Cerebellar cortex (tissue), 1 donor: ENCODE results near the gene REPIN1.
A peak's percentile ranks its signal among the peaks of the same experiment; 100 is the strongest.

Source experiments
- DNase-seq: peaks from one replicate; pipeline ENCODE4 v3.0.0-alpha.2; 2015; ENCODE audit warnings: low spot score

REPIN1 gene

GRCh38 chr7:150407588-150408392, 39.2 kb downstream of the REPIN1 start:
- DNase-seq = no peak

GRCh38 chr7:150408393-150409299, 40.0 kb downstream of the REPIN1 start:
- DNase-seq = no peak

GRCh38 chr7:150409300-150410030, 40.8 kb downstream of the REPIN1 start:
- no peak for DNase-seq

- DNase-seq = no peak
Measured at GRCh38 chr7:150410131-150410530, 41.5 kb downstream of the REPIN1 start.

GRCh38 chr7:150410680-150411346, 42.2 kb downstream of the REPIN1 start:
- DNase-seq = no peak

- DNase-seq = no peak
Measured at GRCh38 chr7:150411606-150412005, 43.0 kb downstream of the REPIN1 start.

GRCh38 chr7:150412016-150412415, 43.4 kb downstream of the REPIN1 start:
- DNase-seq = no peak

GRCh38 chr7:150412518-150413488, 44.2 kb downstream of the REPIN1 start:
- no peak for DNase-seq

- no peak for DNase-seq
Measured at GRCh38 chr7:150413640-150414081, 45.0 kb downstream of the REPIN1 start.

- no peak for DNase-seq
Measured at GRCh38 chr7:150415161-150416153, 46.8 kb downstream of the REPIN1 start.

- no peak for DNase-seq
Measured at GRCh38 chr7:150417239-150417638, 48.6 kb downstream of the REPIN1 start.

GRCh38 chr7:150417863-150418262, 49.2 kb downstream of the REPIN1 start:
- no peak for DNase-seq

- DNase-seq = no peak
Measured at GRCh38 chr7:150420242-150420641, 51.6 kb downstream of the REPIN1 start.

GRCh38 chr7:150420987-150421674, 52.5 kb downstream of the REPIN1 start:
- DNase-seq = peak; percentile 87

GRCh38 chr7:150421831-150422230, 53.2 kb downstream of the REPIN1 start:
- no peak for DNase-seq
